HL-60 (cell line): ENCODE results near the gene GRK5.

Experiments
- DNase-seq, 2 experiments: peaks; one replicate each; pipeline ENCODE4 v3.0.0-alpha.2; 2010 to 2020; ENCODE audit warnings: low read depth in 1 of 2, low spot score in 1 of 2
- H3K27ac ChIP-seq: fragments of 250-450 bp; sonication (Bioruptor Pico); replicated peaks from 2 replicates; pipeline ENCODE4 v1.5.1; 2020; ENCODE audit warnings: mild to moderate bottlenecking, moderate library complexity
- H3K27me3 ChIP-seq: fragments of 250-450 bp; sonication (Bioruptor Pico); 2 replicates; pipeline ENCODE4 v1.5.1; 2021; ENCODE audit warnings: mild to moderate bottlenecking, moderate library complexity; ENCODE audit not compliant: insufficient read depth, poor library complexity, severe bottlenecking
- H3K4me3 ChIP-seq: replicated peaks from 2 replicates; pipeline ENCODE4 v1.5.1; 2011; ENCODE audit warnings: mild to moderate bottlenecking, control low read depth, low read length; ENCODE audit not compliant: insufficient read depth
- GABPA ChIP-seq: IDR thresholded peaks from 2 replicates; pipeline ENCODE4 v1.6.1; 2012; ENCODE audit warnings: low read depth
- POLR2AphosphoS5 ChIP-seq: IDR thresholded peaks from 2 replicates; pipeline ENCODE4 v1.6.1; 2012; ENCODE audit warnings: low read depth
- REST ChIP-seq: IDR thresholded peaks from 2 replicates; pipeline ENCODE4 v1.6.1; 2012; ENCODE audit warnings: low read depth; ENCODE audit not compliant: insufficient replicate concordance
- SPI1 ChIP-seq: IDR thresholded peaks from 2 replicates; pipeline ENCODE4 v1.6.1; 2012; ENCODE audit warnings: low read depth, mild to moderate bottlenecking, borderline replicate concordance
- TF ChIP-seq, protein P1 (sequence below): IDR thresholded peaks from one replicate; pipeline ENCODE4 v1.5.1; 2011; ENCODE audit warnings: low read length, control low read depth, inconsistent platforms; ENCODE audit not compliant: insufficient read depth

The GRK5 gene

DNA sequence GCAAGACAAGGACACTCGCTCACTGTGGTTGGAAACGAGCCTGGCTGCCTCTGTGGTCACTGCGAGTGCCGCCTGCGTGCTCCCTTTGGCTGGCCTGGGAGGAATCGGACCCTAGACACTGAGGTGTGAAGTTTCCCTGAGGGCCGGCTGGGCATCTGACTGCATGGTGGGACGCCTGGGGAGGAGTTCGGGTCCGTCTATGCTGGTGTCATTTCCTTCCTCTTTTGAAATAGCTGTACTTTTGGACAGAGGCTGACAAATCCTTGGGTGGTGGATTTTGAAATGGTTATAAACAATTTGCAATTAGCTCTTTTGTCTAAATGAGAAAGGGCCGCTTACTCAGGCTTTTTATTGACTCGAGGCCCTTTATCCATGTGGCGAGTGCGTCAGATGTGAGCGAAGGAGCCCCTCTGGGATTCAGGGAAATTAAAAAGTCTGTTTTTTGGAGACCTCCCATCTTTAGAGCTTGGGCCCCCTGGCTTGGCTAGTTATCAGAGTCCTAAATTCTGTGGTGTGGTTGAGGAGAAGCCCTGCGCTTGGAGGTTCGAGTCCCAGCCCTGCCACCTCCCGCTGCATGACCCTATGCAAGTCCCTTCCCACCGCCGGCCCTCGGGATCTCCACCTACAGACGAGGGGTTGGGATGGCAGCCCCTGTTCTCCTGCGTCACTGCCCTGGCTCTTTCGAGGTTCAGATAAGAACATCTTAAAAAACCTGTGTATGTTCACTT, 188.1 kb downstream of the GRK5 start:
- H3K27ac ChIP-seq, result peak overlapping the region; percentile 42
- H3K4me3 ChIP-seq, result no peak overlapping the region
- DNase-seq, result peak in 1 of 2 experiments; percentile 73

GRCh38 chr10:119396008-119396708, 188.8 kb downstream of the GRK5 start:
- no peak overlapping the region for H3K4me3 ChIP-seq
- TF ChIP-seq, protein P1, sequence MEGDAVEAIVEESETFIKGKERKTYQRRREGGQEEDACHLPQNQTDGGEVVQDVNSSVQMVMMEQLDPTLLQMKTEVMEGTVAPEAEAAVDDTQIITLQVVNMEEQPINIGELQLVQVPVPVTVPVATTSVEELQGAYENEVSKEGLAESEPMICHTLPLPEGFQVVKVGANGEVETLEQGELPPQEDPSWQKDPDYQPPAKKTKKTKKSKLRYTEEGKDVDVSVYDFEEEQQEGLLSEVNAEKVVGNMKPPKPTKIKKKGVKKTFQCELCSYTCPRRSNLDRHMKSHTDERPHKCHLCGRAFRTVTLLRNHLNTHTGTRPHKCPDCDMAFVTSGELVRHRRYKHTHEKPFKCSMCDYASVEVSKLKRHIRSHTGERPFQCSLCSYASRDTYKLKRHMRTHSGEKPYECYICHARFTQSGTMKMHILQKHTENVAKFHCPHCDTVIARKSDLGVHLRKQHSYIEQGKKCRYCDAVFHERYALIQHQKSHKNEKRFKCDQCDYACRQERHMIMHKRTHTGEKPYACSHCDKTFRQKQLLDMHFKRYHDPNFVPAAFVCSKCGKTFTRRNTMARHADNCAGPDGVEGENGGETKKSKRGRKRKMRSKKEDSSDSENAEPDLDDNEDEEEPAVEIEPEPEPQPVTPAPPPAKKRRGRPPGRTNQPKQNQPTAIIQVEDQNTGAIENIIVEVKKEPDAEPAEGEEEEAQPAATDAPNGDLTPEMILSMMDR, result no peak
- TF ChIP-seq POLR2AphosphoS5, result no peak
- TF ChIP-seq GABPA, result no peak
- no peak for TF ChIP-seq REST
- no peak for TF ChIP-seq SPI1
- no peak for DNase-seq
- H3K27me3 ChIP-seq, result no peaks in the 10 kb centered on the region
- peak overlapping the region; percentile 42 for H3K27ac ChIP-seq

More for the DNA sequence above, 188.1 kb downstream of the GRK5 start:
- TF ChIP-seq REST, result peak; percentile 34
- TF ChIP-seq SPI1, result peak; percentile 22; the same call in 1 of the 2 replicates
- no peak for TF ChIP-seq POLR2AphosphoS5
- no peaks in the 10 kb centered on the region for H3K27me3 ChIP-seq

- DNase-seq, result no peak
- Histone ChIP-seq H3K27ac (no peak overlapping the region), H3K4me3 (no peak overlapping the region), H3K27me3 (no peaks in the 10 kb centered on the region)
- TF ChIP-seq, protein P1, result no peak
- TF ChIP-seq REST, result no peak
- no peak for TF ChIP-seq POLR2AphosphoS5
- TF ChIP-seq SPI1, result no peak
- no peak for TF ChIP-seq GABPA
Measured at GRCh38 chr10:119396709-119397071, 189.3 kb downstream of the GRK5 start.
